ENCODE results near the gene NMT1. TPM values are rescaled to one million over a fixed set of nuclear protein-coding genes. Genes with fewer than 3 reads are reported as not detected.

NMT1 gene
- total and polyA plus RNA-seq, 2 of the 13 experiments (the other 11 are each of a cell fraction or from before 2014, with no cell fraction given), result 75.7 to 142 TPM

- TF ChIP-seq ETV6 (CRISPR knock-in tag; conservative IDR thresholded peaks at IDR 0.05), result no peak
- TF ChIP-seq, protein P1, sequence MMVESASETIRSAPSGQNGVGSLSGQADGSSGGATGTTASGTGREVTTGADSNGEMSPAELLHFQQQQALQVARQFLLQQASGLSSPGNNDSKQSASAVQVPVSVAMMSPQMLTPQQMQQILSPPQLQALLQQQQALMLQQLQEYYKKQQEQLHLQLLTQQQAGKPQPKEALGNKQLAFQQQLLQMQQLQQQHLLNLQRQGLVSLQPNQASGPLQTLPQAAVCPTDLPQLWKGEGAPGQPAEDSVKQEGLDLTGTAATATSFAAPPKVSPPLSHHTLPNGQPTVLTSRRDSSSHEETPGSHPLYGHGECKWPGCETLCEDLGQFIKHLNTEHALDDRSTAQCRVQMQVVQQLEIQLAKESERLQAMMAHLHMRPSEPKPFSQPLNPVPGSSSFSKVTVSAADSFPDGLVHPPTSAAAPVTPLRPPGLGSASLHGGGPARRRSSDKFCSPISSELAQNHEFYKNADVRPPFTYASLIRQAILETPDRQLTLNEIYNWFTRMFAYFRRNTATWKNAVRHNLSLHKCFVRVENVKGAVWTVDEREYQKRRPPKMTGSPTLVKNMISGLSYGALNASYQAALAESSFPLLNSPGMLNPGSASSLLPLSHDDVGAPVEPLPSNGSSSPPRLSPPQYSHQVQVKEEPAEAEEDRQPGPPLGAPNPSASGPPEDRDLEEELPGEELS (CRISPR knock-in tag; IDR thresholded peaks at IDR 0.05), result no peak
- no peak for TF ChIP-seq DMAP1 (CRISPR knock-in tag; IDR thresholded peaks at IDR 0.05)
These were observed 42.6 kb upstream of the NMT1 start (continued) for GRCh38 chr17:45018514-45018847.

DNA sequence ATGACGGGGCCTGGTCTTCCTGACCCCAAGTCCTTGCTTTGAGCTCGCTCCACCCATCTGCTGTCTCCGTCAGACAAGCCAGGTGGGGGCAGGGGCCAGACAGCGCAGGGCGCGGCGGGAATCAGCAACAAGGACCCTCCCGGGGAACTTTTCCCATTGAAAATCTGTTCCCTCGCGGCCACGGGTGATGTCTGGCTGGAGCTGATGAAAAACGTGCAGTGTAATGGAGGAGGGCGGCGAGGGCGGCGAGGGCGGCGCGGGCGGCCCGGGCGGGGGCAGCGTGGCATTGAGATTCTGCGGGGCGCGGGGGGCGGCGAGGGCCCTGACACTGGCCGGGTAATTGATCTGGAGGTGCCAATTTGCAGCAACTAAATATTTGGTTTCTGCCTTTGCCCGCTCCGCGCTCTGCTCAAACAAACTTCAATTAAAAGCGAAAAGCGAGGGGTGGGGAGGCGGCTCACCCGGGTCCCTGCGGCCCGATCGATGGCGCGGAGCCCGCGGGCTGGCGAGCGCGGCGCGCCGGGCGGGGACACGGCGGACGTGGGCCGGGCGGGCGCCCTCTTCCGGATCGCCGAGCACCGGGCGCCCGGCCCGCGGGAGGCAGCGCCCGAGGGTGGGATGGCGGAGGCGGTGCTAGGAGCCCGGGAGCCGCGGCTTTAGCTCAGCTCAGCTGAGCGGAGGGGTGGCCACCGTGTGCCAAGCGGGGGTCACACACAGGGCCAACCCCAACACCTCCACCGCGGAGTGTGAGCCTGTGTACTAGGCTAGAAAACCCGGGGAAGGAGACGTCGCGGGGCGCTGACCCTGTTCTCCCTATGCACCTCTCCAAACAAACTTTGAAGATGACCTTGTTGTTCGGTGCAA is 42.0 kb upstream of the NMT1 start:
- no peaks in the 10 kb centered on the region for H4K20me1 ChIP-seq (ENCODE audit: insufficient read depth, low read length)
- H3K27ac ChIP-seq (ENCODE audit: extremely low read length, insufficient read depth, low read length), result no peak overlapping the region
- FAIRE-seq, result no peak
- CTCF ChIA-PET (ENCODE audit: low intra/inter-chr PET ratio, low total read pairs), result interaction anchor here (1.0 to 4.8 kb wide), 4 partner anchors 98 to 243 kb away, joined by 3 to 24 read pairs (median 4); partner anchors contain the start of gene PLCD3
- POLR2A ChIA-PET, result interaction anchor here (0.9 kb wide), 2 partner anchors 108 to 243 kb away, joined by 3 read pairs; no protein-coding TSS in a partner anchor
- H2AFZ ChIP-seq (ENCODE audit: low read length), result no peak overlapping the region
- peak overlapping the region; percentile 52 to 75 (median 71) for H3K4me3 ChIP-seq (replicated peaks in 1 of 3; ENCODE audit: insufficient read depth in 1 of 3, low read depth in 2 of 3, low read length in 3 of 3)
- peak overlapping the region; percentile 45; the same call in 1 of the 2 replicates for H3K9ac ChIP-seq (ENCODE audit: insufficient read depth, low read depth, low read length)
- ATAC-seq, result peak; percentile 65
- under 1% methylated on average over 37 of the region's 82 CpGs for WGBS (ENCODE audit: low lambda C conversion rate)
- intact Hi-C loops (cut with micrococcal nuclease; ENCODE audit: unreplicated experiment), result no loop called here
- peaks cover 0 to 16% of the 10 kb centered on the region in 2 experiments; a peak in 2 of 5 replicates for H3K27me3 ChIP-seq (ENCODE audit: control insufficient read depth in 1 of 2, insufficient read depth in 2 of 2, low read length in 2 of 2)
- no TSS peak for BruUV-seq (replicated peaks)
- peak overlapping the region; percentile 95 for H3K4me2 ChIP-seq (ENCODE audit: low read depth, low read length)
- no peak for DNase-seq (ENCODE audit: low spot score)
- H3K79me2 ChIP-seq (ENCODE audit: insufficient read depth, low read length), result no peaks in the 10 kb centered on the region
- peaks cover 67% of the 10 kb centered on the region for H3K4me1 ChIP-seq (ENCODE audit: insufficient read depth, low read length)
- no peaks in the 10 kb centered on the region for H3K9me3 ChIP-seq (ENCODE audit: low read length)
- H3K36me3 ChIP-seq (replicated peaks in 1 of 2; ENCODE audit: control insufficient read depth in 1 of 2, insufficient read depth in 2 of 2, low read length in 2 of 2), result no peaks in the 10 kb centered on the region; a peak in 1 of 5 replicates
- in situ Hi-C loops (cut with HindIII; ENCODE audit: extremely low pct_ligation_motif_present, low pct_unique_long_range_greater_than_20kb), result loop anchor here (5.0 to 25.0 kb wide), 2 partner anchors 97 to 232 kb away; no protein-coding TSS in a partner anchor
- TF ChIP-seq ZFX (CRISPR knock-in tag; IDR thresholded peaks at IDR 0.05; ENCODE audit: low read depth), result 0 out of 2 replicates have a peak, but pooled peaks have one; percentile 38
- TF ChIP-seq ZBTB2 (CRISPR knock-in tag; IDR thresholded peaks at IDR 0.05; ENCODE audit: low read depth), result peak; percentile 56; the same call in 1 of the 2 replicates
- TF ChIP-seq, protein P2, sequence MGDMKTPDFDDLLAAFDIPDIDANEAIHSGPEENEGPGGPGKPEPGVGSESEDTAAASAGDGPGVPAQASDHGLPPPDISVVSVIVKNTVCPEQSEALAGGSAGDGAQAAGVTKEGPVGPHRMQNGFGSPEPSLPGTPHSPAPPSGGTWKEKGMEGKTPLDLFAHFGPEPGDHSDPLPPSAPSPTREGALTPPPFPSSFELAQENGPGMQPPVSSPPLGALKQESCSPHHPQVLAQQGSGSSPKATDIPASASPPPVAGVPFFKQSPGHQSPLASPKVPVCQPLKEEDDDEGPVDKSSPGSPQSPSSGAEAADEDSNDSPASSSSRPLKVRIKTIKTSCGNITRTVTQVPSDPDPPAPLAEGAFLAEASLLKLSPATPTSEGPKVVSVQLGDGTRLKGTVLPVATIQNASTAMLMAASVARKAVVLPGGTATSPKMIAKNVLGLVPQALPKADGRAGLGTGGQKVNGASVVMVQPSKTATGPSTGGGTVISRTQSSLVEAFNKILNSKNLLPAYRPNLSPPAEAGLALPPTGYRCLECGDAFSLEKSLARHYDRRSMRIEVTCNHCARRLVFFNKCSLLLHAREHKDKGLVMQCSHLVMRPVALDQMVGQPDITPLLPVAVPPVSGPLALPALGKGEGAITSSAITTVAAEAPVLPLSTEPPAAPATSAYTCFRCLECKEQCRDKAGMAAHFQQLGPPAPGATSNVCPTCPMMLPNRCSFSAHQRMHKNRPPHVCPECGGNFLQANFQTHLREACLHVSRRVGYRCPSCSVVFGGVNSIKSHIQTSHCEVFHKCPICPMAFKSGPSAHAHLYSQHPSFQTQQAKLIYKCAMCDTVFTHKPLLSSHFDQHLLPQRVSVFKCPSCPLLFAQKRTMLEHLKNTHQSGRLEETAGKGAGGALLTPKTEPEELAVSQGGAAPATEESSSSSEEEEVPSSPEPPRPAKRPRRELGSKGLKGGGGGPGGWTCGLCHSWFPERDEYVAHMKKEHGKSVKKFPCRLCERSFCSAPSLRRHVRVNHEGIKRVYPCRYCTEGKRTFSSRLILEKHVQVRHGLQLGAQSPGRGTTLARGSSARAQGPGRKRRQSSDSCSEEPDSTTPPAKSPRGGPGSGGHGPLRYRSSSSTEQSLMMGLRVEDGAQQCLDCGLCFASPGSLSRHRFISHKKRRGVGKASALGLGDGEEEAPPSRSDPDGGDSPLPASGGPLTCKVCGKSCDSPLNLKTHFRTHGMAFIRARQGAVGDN (CRISPR knock-in tag; IDR thresholded peaks at IDR 0.05), result peak; percentile 74
- no peak for TF ChIP-seq SRY (CRISPR knock-in tag; IDR thresholded peaks at IDR 0.05)
- TF ChIP-seq TGIF2 (CRISPR knock-in tag; IDR thresholded peaks at IDR 0.05), result 0 out of 2 replicates have a peak, but pooled peaks have one; percentile 37
- peak; percentile 27; the same call in 1 of the 2 replicates for TF ChIP-seq STAG1 (CRISPR knock-in tag; IDR thresholded peaks at IDR 0.05)

Measured in HepG2 (cell line).